NB4 (cell line): ENCODE data around the gene ACOX2.

ENCODE experiments used
- CTCF ChIP-seq: IDR thresholded peaks from one replicate; pipeline ENCODE4 v1.5.1; 2012; ENCODE audit warnings: low read depth, low read length
- MAX ChIP-seq: IDR thresholded peaks from 2 replicates; pipeline ENCODE4 v1.6.1; 2011; ENCODE audit warnings: low read depth, low read length
- MYC ChIP-seq: IDR thresholded peaks from 2 replicates; pipeline ENCODE4 v1.6.1; 2011; ENCODE audit warnings: low read depth, low read length
- POLR2A ChIP-seq: IDR thresholded peaks from 2 replicates; pipeline ENCODE4 v1.6.1; 2011; ENCODE audit warnings: mild to moderate bottlenecking; ENCODE audit not compliant: insufficient read length; ENCODE audit errors: extremely low read depth

GRCh38 chr3:58567251-58567515 is 30.2 kb upstream of the ACOX2 start:
- TF ChIP-seq MAX (no peak), CTCF (no peak), POLR2A (no peak), MYC (no peak)
